HepG2 (cell line): ENCODE measurements around the gene ENTPD7. TPM values are rescaled to one million over a fixed set of nuclear protein-coding genes. Genes with fewer than 3 reads are reported as not detected.

ENCODE experiments used
- ATAC-seq: fragments of 200-7000 bp; cut with Tn5 transposase; 3 replicates; pipeline ENCODE4 v1.9.1; 2020; ENCODE audit warnings: mild to moderate bottlenecking, moderate library complexity
- BruUV-seq: library from RNA; stranded (reverse); fragments of 400-500 nt; replicated peaks from 2 replicates; lab custom pipeline; 2021; lab: Mats Ljungman, UMichigan
- CTCF ChIA-PET: fragments of 300-600 bp; formaldehyde crosslinking; extraction: SDS; loops from one replicate; lab custom pipeline; 2021; ENCODE audit warnings: low total read pairs, inconsistent platforms, low intra/inter-chr PET ratio; lab: Yijun Ruan, JAX
- POLR2A ChIA-PET: fragments of 350-600 bp; sonication (Branson Sonifier 250); formaldehyde crosslinking; loops from one replicate; lab custom pipeline; 2020; ENCODE audit warnings: antibody characterized with exemption, inconsistent platforms; lab: Yijun Ruan, JAX
- DNase-seq: peaks from one replicate; pipeline ENCODE4 v3.0.0-alpha.2; 2015; ENCODE audit warnings: low spot score
- FAIRE-seq: peaks from 3 replicates; lab custom pipeline; 2011; peaks lifted over from hg19 to GRCh38; lab: Jason Lieb, UNC
- H2AFZ ChIP-seq: one replicate; pipeline ENCODE4 v1.6.1; 2011; ENCODE audit warnings: low read length, inconsistent platforms
- H3K27ac ChIP-seq: fragments of 300-600 bp; 3 replicates; pipeline ENCODE4 v1.8.0; 2011; ENCODE audit warnings: mixed run types, mild to moderate bottlenecking, mixed read lengths, low read length, inconsistent platforms; ENCODE audit not compliant: insufficient read depth; ENCODE audit errors: extremely low read length
- H3K27me3 ChIP-seq, 2 experiments: fragments of 200-600 bp in 1 of 2; 2 replicates in 1 of 2; 3 replicates in 1 of 2; pipeline versions ENCODE4 v1.6.0 to v1.8.0; 2011; ENCODE audit warnings: low read length in 2 of 2, mild to moderate bottlenecking in 2 of 2, moderate library complexity in 2 of 2, inconsistent platforms in 1 of 2; ENCODE audit not compliant: insufficient read depth in 2 of 2, control insufficient read depth in 1 of 2
- H3K36me3 ChIP-seq, 2 experiments: fragments of 200-600 bp in 1 of 2; replicated peaks in 1 of 2; 2 replicates in 1 of 2; 3 replicates in 1 of 2; pipeline versions ENCODE4 v1.5.1 to v1.8.0; 2011; ENCODE audit warnings: low read length in 2 of 2, inconsistent platforms in 1 of 2; ENCODE audit not compliant: insufficient read depth in 2 of 2, control insufficient read depth in 1 of 2
- H3K4me1 ChIP-seq: 2 replicates; pipeline ENCODE4 v1.5.1; 2012; ENCODE audit warnings: low read length, inconsistent platforms; ENCODE audit not compliant: insufficient read depth
- H3K4me2 ChIP-seq: 2 replicates; pipeline ENCODE4 v1.6.0; 2011; ENCODE audit warnings: low read depth, low read length, inconsistent platforms
- H3K4me3 ChIP-seq, 3 experiments: fragments of 200-600 bp in 1 of 3; sonication (generic), shearing (Covaris generic) in 1 of 3; replicated peaks in 1 of 3; 2 replicates each; pipeline ENCODE4 v1.5.1; 2011 to 2016; ENCODE audit warnings: low read length in 3 of 3, inconsistent platforms in 2 of 3, low read depth in 2 of 3, mild to moderate bottlenecking in 2 of 3, control low read depth in 1 of 3, mixed read lengths in 1 of 3; ENCODE audit not compliant: insufficient read depth in 1 of 3
- H3K79me2 ChIP-seq: one replicate; pipeline ENCODE4 v1.6.1; 2011; ENCODE audit warnings: low read length, inconsistent platforms; ENCODE audit not compliant: insufficient read depth
- H3K9ac ChIP-seq: 2 replicates; pipeline ENCODE4 v1.6.0; 2011; ENCODE audit warnings: mild to moderate bottlenecking, low read depth, low read length, inconsistent platforms; ENCODE audit not compliant: insufficient read depth
- H3K9me3 ChIP-seq: 2 replicates; pipeline ENCODE4 v1.5.1; 2012; ENCODE audit warnings: mild to moderate bottlenecking, low read length
- H4K20me1 ChIP-seq: 2 replicates; pipeline ENCODE4 v1.6.0; 2011; ENCODE audit warnings: inconsistent platforms, mild to moderate bottlenecking, low read length, moderate library complexity; ENCODE audit not compliant: insufficient read depth
- CAMTA2 ChIP-seq: sonication (generic); formaldehyde crosslinking; IDR thresholded peaks from 2 replicates; pipeline ENCODE4 v1.4.0; 2020; ENCODE audit warnings: mild to moderate bottlenecking, missing genetic modification reagents, borderline replicate concordance
- GABPB1 ChIP-seq: IDR thresholded peaks from 2 replicates; pipeline ENCODE4 v1.6.1; 2016; ENCODE audit warnings: mild to moderate bottlenecking, missing genetic modification reagents, moderate library complexity, missing compliant biosample characterization
- MAF1 ChIP-seq: sonication (generic); formaldehyde crosslinking; IDR thresholded peaks from 2 replicates; pipeline ENCODE4 v1.5.0; 2020; ENCODE audit warnings: missing genetic modification reagents, borderline replicate concordance
- PCBP2 ChIP-seq: fragments of 200-400 bp; formaldehyde crosslinking; optimal IDR thresholded peaks from 2 replicates; pipeline ENCODE3; 2018; ENCODE audit warnings: low read length, low read depth; ENCODE audit not compliant: poor library complexity, severe bottlenecking
- RAD21 ChIP-seq: fragments of 450-650 bp; formaldehyde crosslinking; IDR thresholded peaks from 2 replicates; pipeline ENCODE4 v1.5.0; 2020; ENCODE audit warnings: mild to moderate bottlenecking
- REL ChIP-seq: sonication (generic); formaldehyde crosslinking; conservative IDR thresholded peaks from 2 replicates; pipeline ENCODE4 v1.8.0; 2022; ENCODE audit warnings: mild to moderate bottlenecking, missing genetic modification reagents, moderate library complexity
- SRSF1 ChIP-seq: fragments of 200-400 bp; formaldehyde crosslinking; optimal IDR thresholded peaks from 2 replicates; pipeline ENCODE3; 2017; ENCODE audit warnings: mild to moderate bottlenecking, low read depth, low read length, moderate library complexity
- TFDP1 ChIP-seq: IDR thresholded peaks from 2 replicates; pipeline ENCODE4 v1.6.1; 2016; ENCODE audit warnings: missing compliant biosample characterization, missing genetic modification reagents, borderline replicate concordance
- ZBTB4 ChIP-seq: sonication (generic); formaldehyde crosslinking; IDR thresholded peaks from 2 replicates; pipeline ENCODE4 v1.4.0; 2020; ENCODE audit warnings: missing genetic modification reagents, mild to moderate bottlenecking, borderline replicate concordance
- ZNF260 ChIP-seq: sonication (generic); formaldehyde crosslinking; IDR thresholded peaks from 2 replicates; pipeline ENCODE4 v1.4.0; 2020; ENCODE audit warnings: missing genetic modification reagents, low read depth, mild to moderate bottlenecking, borderline replicate concordance
- ZNF354B ChIP-seq: sonication (generic); formaldehyde crosslinking; IDR thresholded peaks from 2 replicates; pipeline ENCODE4 v1.8.0; 2022; ENCODE audit warnings: mild to moderate bottlenecking, missing genetic modification reagents
- ZUFSP ChIP-seq: sonication (generic); formaldehyde crosslinking; IDR thresholded peaks from 2 replicates; pipeline ENCODE4 v1.9.0; 2021; ENCODE audit warnings: missing genetic modification reagents, mild to moderate bottlenecking, borderline replicate concordance
- WGBS: methylation state at CpG from one replicate; pipeline ENCODE4 v1.1.6; 2017; ENCODE audit warnings: low lambda C conversion rate; 5-methylcytosine and 5-hydroxymethylcytosine counted together
- in situ Hi-C: cut with HindIII; loops from 2 replicates; pipeline ENCODE4 v1.10.0; 2017; ENCODE audit warnings: low pct_unique_long_range_greater_than_20kb; ENCODE audit not compliant: extremely low pct_ligation_motif_present
- intact Hi-C: fragments of 100-400 bp; cut with micrococcal nuclease; formaldehyde crosslinking; loops from one replicate; pipeline ENCODE4 v1.10.0; 2022; ENCODE audit not compliant: unreplicated experiment
- polyA plus RNA-seq, 8 experiments: library from polyadenylated mRNA; depleted of rRNA in 3 of 8; stranded (reverse) in 7 of 8; unstranded in 1 of 8; fragments of >200 nt; fragmentation: Illumina TruSeq in 4 of 8; extraction: Trizol in 4 of 8; gene quantifications; 2 replicates each; pipeline versions ENCODE4 v1.2.1 to v1.2.3, GENCODE V29; 2011 to 2016; ENCODE audit warnings: low read depth in 4 of 8, missing spikeins in 1 of 8, mixed read lengths in 1 of 8; ENCODE audit not compliant: insufficient read depth in 1 of 8
- total RNA-seq, 5 experiments: library from RNA; depleted of rRNA; stranded (reverse); fragments of >200 nt; fragmentation: Illumina TruSeq; extraction: Trizol; gene quantifications; 2 replicates each; pipeline ENCODE4 v1.2.3, GENCODE V29; 2016; ENCODE audit warnings: low read depth in 1 of 5
- TF ChIP-seq, protein P1 (sequence below), 2 experiments: fragments of 450-650 bp in 1 of 2; sonication (generic) in 1 of 2; formaldehyde crosslinking; IDR thresholded peaks; 2 replicates each; pipeline versions ENCODE4 v1.5.0 to v1.8.0; 2020 to 2022; ENCODE audit warnings: mild to moderate bottlenecking in 1 of 2, missing genetic modification reagents in 1 of 2
- TF ChIP-seq, protein P2 (sequence below): sonication (generic); formaldehyde crosslinking; IDR thresholded peaks from 2 replicates; pipeline ENCODE4 v1.5.0; 2020; ENCODE audit warnings: missing genetic modification reagents, mild to moderate bottlenecking, borderline replicate concordance

Gene ENTPD7
- total and polyA plus RNA-seq, 2 of the 13 experiments (the other 11 are each of a cell fraction or from before 2014, with no cell fraction given) = 7.6 to 36.5 TPM

DNA sequence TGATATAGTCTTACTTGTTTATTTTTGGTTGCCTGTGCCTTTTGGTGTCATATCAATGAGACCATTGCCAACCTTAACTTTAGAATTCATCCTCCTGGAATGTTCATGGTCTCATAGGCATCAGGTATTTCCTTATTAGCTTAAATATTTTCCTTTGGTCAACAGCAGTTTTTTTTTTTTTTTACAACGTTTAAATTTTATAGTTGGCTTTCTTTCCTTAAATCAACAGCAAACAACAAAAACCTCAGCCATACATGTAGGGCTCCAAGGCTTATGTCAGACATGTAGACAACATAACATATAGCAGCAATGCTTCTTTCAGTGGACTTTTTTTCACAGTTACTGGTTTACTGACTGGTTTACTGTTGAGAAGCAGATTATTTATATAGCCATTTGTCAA lies 22.7 kb downstream of the ENTPD7 start (continued):
- TF ChIP-seq, protein P1, sequence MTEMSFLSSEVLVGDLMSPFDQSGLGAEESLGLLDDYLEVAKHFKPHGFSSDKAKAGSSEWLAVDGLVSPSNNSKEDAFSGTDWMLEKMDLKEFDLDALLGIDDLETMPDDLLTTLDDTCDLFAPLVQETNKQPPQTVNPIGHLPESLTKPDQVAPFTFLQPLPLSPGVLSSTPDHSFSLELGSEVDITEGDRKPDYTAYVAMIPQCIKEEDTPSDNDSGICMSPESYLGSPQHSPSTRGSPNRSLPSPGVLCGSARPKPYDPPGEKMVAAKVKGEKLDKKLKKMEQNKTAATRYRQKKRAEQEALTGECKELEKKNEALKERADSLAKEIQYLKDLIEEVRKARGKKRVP (CRISPR knock-in tag; IDR thresholded peaks at IDR 0.05) = no peak
- no peak for TF ChIP-seq ZNF354B (CRISPR knock-in tag)

GRCh38 chr10:99682752-99683151 lies 23.4 kb downstream of the ENTPD7 start:
- H2AFZ ChIP-seq = no peak overlapping the region
- H3K4me3 ChIP-seq = no peak overlapping the region
- intact Hi-C loops = loop anchor here (5.0 kb wide), 1 partner anchor 50 kb away; no protein-coding TSS in a partner anchor
- no peaks in the 10 kb centered on the region for H3K79me2 ChIP-seq
- no peaks in the 10 kb centered on the region for H3K4me1 ChIP-seq
- no TSS peak for BruUV-seq
- 69% methylated on average over 1 of the region's 1 CpG for WGBS
- no peak overlapping the region for H3K9ac ChIP-seq
- H4K20me1 ChIP-seq = no peaks in the 10 kb centered on the region
- H3K9me3 ChIP-seq = no peaks in the 10 kb centered on the region
- CTCF ChIA-PET = no interaction called here
- H3K36me3 ChIP-seq = peaks cover 9 to 48% of the 10 kb centered on the region in 2 experiments
- POLR2A ChIA-PET = no interaction called here
- FAIRE-seq = no peak
- no peak overlapping the region for H3K27ac ChIP-seq
- peak; percentile 92 for ATAC-seq
- no peak for DNase-seq
- H3K27me3 ChIP-seq = no peaks in the 10 kb centered on the region
- no peak overlapping the region for H3K4me2 ChIP-seq
- in situ Hi-C loops = no loop called here
- no peak for TF ChIP-seq REL
- TF ChIP-seq ZUFSP (CRISPR knock-in tag) = no peak
- TF ChIP-seq ZNF260 (CRISPR knock-in tag) = no peak
- TF ChIP-seq SRSF1 = no peak
- no peak for TF ChIP-seq CAMTA2 (CRISPR knock-in tag)
- TF ChIP-seq RAD21 = peak; percentile 30; the same call in 1 of the 2 replicates
- no peak for TF ChIP-seq ZBTB4 (CRISPR knock-in tag)
- TF ChIP-seq, protein P2, sequence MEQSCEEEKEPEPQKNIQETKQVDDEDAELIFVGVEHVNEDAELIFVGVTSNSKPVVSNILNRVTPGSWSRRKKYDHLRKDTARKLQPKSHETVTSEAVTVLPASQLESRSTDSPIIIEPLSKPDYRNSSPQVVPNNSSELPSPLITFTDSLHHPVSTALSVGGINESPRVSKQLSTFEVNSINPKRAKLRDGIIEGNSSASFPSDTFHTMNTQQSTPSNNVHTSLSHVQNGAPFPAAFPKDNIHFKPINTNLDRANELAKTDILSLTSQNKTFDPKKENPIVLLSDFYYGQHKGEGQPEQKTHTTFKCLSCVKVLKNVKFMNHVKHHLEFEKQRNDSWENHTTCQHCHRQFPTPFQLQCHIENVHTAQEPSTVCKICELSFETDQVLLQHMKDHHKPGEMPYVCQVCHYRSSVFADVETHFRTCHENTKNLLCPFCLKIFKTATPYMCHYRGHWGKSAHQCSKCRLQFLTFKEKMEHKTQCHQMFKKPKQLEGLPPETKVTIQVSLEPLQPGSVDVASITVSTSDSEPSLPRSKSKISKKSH (CRISPR knock-in tag) = no peak
- TF ChIP-seq TFDP1 = no peak
- TF ChIP-seq PCBP2 = no peak
- TF ChIP-seq MAF1 (CRISPR knock-in tag) = no peak
- TF ChIP-seq GABPB1 (CRISPR knock-in tag) = no peak
